Calu3 (cell line): ENCODE data around the gene MMD2. TPM values are rescaled to one million over a fixed set of nuclear protein-coding genes. Genes with fewer than 3 reads are reported as not detected.

Experiments used
- BruUV-seq: library from RNA; stranded (reverse); fragments of 400-500 nt; replicated peaks from 2 replicates; lab custom pipeline; 2021; lab: Mats Ljungman, UMichigan
- CTCF ChIA-PET: fragments of 300-600 bp; sonication (Branson Sonifier 250); formaldehyde crosslinking; loops from one replicate; lab custom pipeline; 2022; ENCODE audit warnings: antibody characterized with exemption; lab: Charles Lee
- DNase-seq: peaks from one replicate; pipeline ENCODE4 v3.0.0; 2022
- H3K27ac Mint-ChIP-seq: one replicate; pipeline ENCODE4 v1.8.0; 2022; ENCODE audit warnings: mixed read lengths; ENCODE audit not compliant: unreplicated experiment
- H3K27me3 Mint-ChIP-seq: one replicate; pipeline ENCODE4 v1.8.0; 2022; ENCODE audit warnings: mixed read lengths; ENCODE audit not compliant: unreplicated experiment
- H3K36me3 Mint-ChIP-seq: one replicate; pipeline ENCODE4 v1.8.0; 2022; ENCODE audit warnings: mild to moderate bottlenecking, moderate library complexity, mixed read lengths; ENCODE audit not compliant: insufficient read depth, unreplicated experiment
- H3K4me1 Mint-ChIP-seq: one replicate; pipeline ENCODE4 v1.8.0; 2022; ENCODE audit warnings: mild to moderate bottlenecking, low read depth, mixed read lengths; ENCODE audit not compliant: unreplicated experiment
- H3K4me3 Mint-ChIP-seq: one replicate; pipeline ENCODE4 v1.8.0; 2022; ENCODE audit warnings: mild to moderate bottlenecking, low read depth, moderate library complexity, mixed read lengths; ENCODE audit not compliant: unreplicated experiment
- H3K9me3 Mint-ChIP-seq: one replicate; pipeline ENCODE4 v1.8.0; 2022; ENCODE audit warnings: low read depth, mixed read lengths; ENCODE audit not compliant: unreplicated experiment
- intact Hi-C: fragments of 100-400 bp; cut with micrococcal nuclease; formaldehyde crosslinking; loops from one replicate; pipeline ENCODE4 v1.10.0; 2022; ENCODE audit not compliant: unreplicated experiment
- total RNA-seq: library from RNA; stranded (reverse); gene quantifications from 2 replicates; pipeline ENCODE4 v1.2.3, GENCODE V29; 2022
- TF ChIP-seq, protein P1 (sequence below): fragments of 200-600 bp; IDR thresholded peaks from one replicate; pipeline ENCODE4 v1.8.0; 2022; ENCODE audit warnings: antibody characterized with exemption; ENCODE audit not compliant: unreplicated experiment

MMD2 gene
- total RNA-seq, 1 experiment from 2014 or later: not detected

DNA sequence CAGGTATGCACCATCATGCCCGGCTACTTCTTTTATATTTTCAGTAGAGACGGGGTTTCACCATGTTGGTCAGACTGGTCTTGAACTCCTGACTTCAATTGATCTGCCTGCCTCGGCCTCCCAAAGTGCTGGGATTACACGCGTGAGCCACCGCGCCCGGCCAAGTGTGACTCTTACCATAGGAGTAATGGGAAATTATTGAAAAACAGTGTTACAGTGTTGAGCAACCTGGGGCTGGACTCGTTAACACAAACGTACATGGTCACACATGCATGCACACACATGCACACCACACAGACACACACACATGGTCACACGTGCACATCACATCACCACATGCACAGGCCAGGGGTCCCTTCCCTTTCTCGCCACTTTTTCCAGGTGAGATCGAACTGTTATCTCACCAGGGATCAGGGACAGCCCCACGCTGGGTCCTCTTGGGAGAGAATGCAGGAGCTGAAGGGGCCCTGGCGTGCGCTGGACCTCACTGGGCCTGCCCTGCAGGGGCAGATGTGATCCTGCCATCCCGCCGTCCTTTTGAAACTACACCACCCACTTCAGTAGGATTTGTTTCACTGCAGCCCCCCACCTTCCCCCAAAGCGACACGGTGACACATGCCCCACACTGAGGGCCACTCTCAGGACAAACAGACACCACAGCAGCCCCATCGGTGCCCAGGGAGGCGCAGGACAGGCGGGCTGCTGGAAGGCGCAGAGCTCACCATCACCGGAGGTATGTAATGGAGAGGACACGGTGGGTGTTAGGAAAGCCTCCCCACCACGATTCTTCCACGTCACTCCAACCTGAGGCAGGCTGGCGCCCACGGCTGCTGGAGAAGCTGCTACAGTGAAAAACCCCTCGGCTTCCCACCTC, 85.7 kb downstream of the MMD2 start:
- Mint-ChIP-seq H3K4me3 (no peak overlapping the region), H3K36me3 (no peaks in the 10 kb centered on the region)
- CTCF ChIA-PET: interaction anchor here (0.6 to 0.8 kb wide), 2 partner anchors 196 to 1717 kb away, joined by 3 to 4 read pairs; no protein-coding TSS in a partner anchor

DNA sequence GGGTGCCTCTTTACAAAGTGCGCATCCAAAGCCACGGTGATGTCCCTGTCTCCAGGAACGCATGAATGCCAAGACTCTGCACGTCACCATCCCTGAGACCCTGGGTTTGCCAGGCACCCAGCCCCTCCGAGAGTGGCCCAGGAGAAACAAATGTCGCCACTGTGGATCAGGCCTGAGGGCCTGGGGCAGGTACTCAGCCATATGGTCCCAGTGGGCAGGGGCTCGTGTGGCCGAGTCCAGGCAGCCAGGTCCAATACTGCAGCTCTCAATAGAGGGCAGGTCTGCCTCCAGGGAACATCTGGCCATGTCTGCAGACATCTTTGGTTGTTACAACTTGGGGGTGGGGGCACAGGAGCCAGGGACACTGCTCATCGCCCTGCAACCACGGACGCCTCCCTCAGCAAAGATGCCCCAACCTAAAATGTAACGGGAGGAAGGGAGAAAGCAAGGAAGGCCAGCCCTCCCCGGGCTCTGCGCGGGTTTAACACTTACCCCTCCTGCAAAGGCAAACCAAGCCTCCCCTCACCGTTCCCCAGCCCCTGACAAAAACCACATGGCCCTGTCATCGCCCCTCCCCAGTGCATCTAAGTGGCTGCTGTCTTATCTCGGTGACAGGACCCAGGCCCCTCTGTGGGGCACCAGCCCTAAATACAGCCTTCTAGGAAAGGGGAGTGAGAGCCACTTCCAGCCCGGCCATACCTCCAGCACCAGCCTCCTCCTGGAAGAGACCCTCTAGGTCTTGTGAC, 86.9 kb downstream of the MMD2 start:
- CTCF ChIA-PET: no interaction called here
- H3K9me3 Mint-ChIP-seq: no peaks in the 10 kb centered on the region
- intact Hi-C loops: no loop called here

More for the DNA sequence above, 85.7 kb downstream of the MMD2 start:
- no TSS peak for BruUV-seq
- no peak for DNase-seq
- Mint-ChIP-seq H3K4me1 (no peaks in the 10 kb centered on the region), H3K27me3 (peaks cover 35% of the 10 kb centered on the region), H3K27ac (no peak overlapping the region), H3K9me3 (no peaks in the 10 kb centered on the region)
- TF ChIP-seq, protein P1, sequence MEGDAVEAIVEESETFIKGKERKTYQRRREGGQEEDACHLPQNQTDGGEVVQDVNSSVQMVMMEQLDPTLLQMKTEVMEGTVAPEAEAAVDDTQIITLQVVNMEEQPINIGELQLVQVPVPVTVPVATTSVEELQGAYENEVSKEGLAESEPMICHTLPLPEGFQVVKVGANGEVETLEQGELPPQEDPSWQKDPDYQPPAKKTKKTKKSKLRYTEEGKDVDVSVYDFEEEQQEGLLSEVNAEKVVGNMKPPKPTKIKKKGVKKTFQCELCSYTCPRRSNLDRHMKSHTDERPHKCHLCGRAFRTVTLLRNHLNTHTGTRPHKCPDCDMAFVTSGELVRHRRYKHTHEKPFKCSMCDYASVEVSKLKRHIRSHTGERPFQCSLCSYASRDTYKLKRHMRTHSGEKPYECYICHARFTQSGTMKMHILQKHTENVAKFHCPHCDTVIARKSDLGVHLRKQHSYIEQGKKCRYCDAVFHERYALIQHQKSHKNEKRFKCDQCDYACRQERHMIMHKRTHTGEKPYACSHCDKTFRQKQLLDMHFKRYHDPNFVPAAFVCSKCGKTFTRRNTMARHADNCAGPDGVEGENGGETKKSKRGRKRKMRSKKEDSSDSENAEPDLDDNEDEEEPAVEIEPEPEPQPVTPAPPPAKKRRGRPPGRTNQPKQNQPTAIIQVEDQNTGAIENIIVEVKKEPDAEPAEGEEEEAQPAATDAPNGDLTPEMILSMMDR: no peak
- intact Hi-C loops: no loop called here

DNA sequence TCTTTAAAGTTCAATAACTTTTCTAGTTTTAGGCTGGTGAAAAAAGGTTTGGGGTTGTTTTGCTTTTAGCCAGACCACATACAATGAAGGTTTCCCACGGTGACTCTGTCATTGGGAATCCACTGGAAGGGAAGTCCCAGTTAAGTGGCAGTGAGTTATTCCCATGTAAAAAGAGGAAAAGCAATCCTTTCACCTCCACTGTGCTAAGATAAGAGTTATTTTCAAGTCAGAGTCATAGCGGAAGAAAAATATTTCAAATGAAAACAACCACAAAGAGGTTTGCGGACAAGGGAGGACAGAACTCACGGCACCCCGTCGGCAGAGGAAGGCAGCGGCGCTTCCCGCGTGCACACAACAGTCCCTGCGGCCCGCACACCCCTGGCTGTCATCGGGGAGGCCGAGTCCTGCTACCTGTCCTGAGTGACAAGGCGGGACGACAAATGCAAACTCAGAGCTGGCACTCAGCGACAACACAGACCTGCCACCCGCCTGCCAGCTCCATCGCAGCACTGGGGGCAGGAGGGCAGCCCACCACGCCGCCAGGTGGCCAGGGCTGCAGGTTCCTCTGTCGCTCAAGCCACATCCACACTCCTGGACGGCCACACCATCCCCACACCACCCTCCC, 87.8 kb downstream of the MMD2 start:
- Mint-ChIP-seq H3K36me3 (no peaks in the 10 kb centered on the region), H3K4me1 (no peaks in the 10 kb centered on the region)

More for the DNA sequence above, 86.9 kb downstream of the MMD2 start:
- TF ChIP-seq, protein P1: no peak
- BruUV-seq: no TSS peak
- Mint-ChIP-seq H3K27me3 (peaks cover 35% of the 10 kb centered on the region), H3K36me3 (no peaks in the 10 kb centered on the region), H3K4me3 (no peak overlapping the region), H3K4me1 (no peaks in the 10 kb centered on the region), H3K27ac (no peak overlapping the region)
- DNase-seq: no peak

DNA sequence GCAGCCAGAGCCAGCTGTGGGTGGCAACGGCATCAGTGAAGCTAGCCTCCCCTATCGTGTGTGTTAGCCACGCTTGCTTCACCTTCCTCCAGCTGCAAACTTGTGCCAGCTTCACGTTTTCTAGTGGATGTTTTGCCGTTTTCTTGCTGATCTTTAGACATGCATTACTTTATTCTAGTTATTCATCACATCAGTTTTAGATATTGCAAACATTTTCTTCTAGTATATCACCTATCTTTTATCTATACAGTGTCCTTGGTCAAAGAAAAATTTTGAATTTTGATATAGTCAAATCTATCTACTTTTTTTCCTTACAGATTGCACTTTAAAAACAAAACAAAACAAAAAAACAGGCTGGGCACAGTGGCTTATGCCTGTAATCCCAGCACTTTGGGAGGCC, 90.5 kb downstream of the MMD2 start:
- intact Hi-C loops: no loop called here
- no peaks in the 10 kb centered on the region for H3K4me1 Mint-ChIP-seq
- no peak overlapping the region for H3K4me3 Mint-ChIP-seq
- H3K9me3 Mint-ChIP-seq: peaks cover 10% of the 10 kb centered on the region
- no peak overlapping the region for H3K27ac Mint-ChIP-seq
- BruUV-seq: no TSS peak
- DNase-seq: no peak
- CTCF ChIA-PET: no interaction called here
- no peaks in the 10 kb centered on the region for H3K36me3 Mint-ChIP-seq
- peaks cover 61% of the 10 kb centered on the region for H3K27me3 Mint-ChIP-seq
- TF ChIP-seq, protein P1: no peak

More for the DNA sequence above, 87.8 kb downstream of the MMD2 start:
- no peak for DNase-seq
- CTCF ChIA-PET: no interaction called here
- TF ChIP-seq, protein P1: no peak
- no peaks in the 10 kb centered on the region for H3K9me3 Mint-ChIP-seq
- no peak overlapping the region for H3K27ac Mint-ChIP-seq
- peaks cover 35% of the 10 kb centered on the region for H3K27me3 Mint-ChIP-seq
- intact Hi-C loops: no loop called here
- BruUV-seq: no TSS peak
- H3K4me3 Mint-ChIP-seq: no peak overlapping the region
